Duodenal mucosa (tissue), 2 donors: Measurements from ENCODE around the gene UNC5A.

Experiments
- H3K27ac ChIP-seq: one replicate; pipeline ENCODE4 v1.7.0; 2013; ENCODE audit warnings: low read depth, low read length
- H3K27me3 ChIP-seq, 2 donors: one replicate each; pipeline ENCODE4 v1.7.0; 2013; ENCODE audit warnings: low read length in 2 of 2, control low read depth in 1 of 2; ENCODE audit not compliant: insufficient read depth in 2 of 2, control insufficient read depth in 1 of 2
- H3K36me3 ChIP-seq, 2 donors: one replicate each; pipeline ENCODE4 v1.7.0; 2013; ENCODE audit warnings: low read length in 2 of 2, control low read depth in 1 of 2; ENCODE audit not compliant: insufficient read depth in 2 of 2, control insufficient read depth in 1 of 2
- H3K4me1 ChIP-seq, 2 donors: one replicate each; pipeline ENCODE4 v1.7.0; 2013; ENCODE audit warnings: low read length in 2 of 2, control low read depth in 1 of 2; ENCODE audit not compliant: insufficient read depth in 2 of 2, control insufficient read depth in 1 of 2
- H3K4me3 ChIP-seq, 2 donors: one replicate each; pipeline ENCODE4 v1.7.0; 2013; ENCODE audit warnings: low read length in 2 of 2, low read depth in 1 of 2
- H3K9ac ChIP-seq, 2 donors: one replicate each; pipeline ENCODE4 v1.7.0; 2013; ENCODE audit warnings: low read length in 2 of 2, low read depth in 1 of 2
- H3K9me3 ChIP-seq, 2 donors: one replicate each; pipeline ENCODE4 v1.7.0; 2013; ENCODE audit warnings: low read length in 2 of 2, control low read depth in 1 of 2; ENCODE audit not compliant: control insufficient read depth in 1 of 2

UNC5A gene

GRCh38 chr5:176800024-176800423, 10.3 kb upstream of the UNC5A start:
- Histone ChIP-seq H3K4me3 (no peak overlapping the region), H3K27ac (no peak overlapping the region), H3K27me3 (peaks cover 13 to 17% of the 10 kb centered on the region in 2 donors)

GRCh38 chr5:176802116-176802784, 8.1 kb upstream of the UNC5A start:
- Histone ChIP-seq H3K4me1 (no peaks in the 10 kb centered on the region), H3K9me3 (no peaks in the 10 kb centered on the region), H3K9ac (no peak overlapping the region), H3K27me3 (peaks cover 0 to 16% of the 10 kb centered on the region in 2 donors), H3K36me3 (no peaks in the 10 kb centered on the region), H3K27ac (no peak overlapping the region), H3K4me3 (no peak overlapping the region)

More at GRCh38 chr5:176800024-176800423, 10.3 kb upstream of the UNC5A start:
- Histone ChIP-seq H3K4me1 (no peaks in the 10 kb centered on the region), H3K9me3 (no peaks in the 10 kb centered on the region), H3K36me3 (no peaks in the 10 kb centered on the region), H3K9ac (no peak overlapping the region)

GRCh38 chr5:176803068-176803942, 7.1 kb upstream of the UNC5A start:
- Histone ChIP-seq H3K36me3 (no peaks in the 10 kb centered on the region), H3K9ac (no peak overlapping the region), H3K4me1 (no peaks in the 10 kb centered on the region), H3K27ac (no peak overlapping the region), H3K27me3 (peaks cover 0 to 15% of the 10 kb centered on the region in 2 donors), H3K4me3 (no peak overlapping the region), H3K9me3 (no peaks in the 10 kb centered on the region)

GRCh38 chr5:176803943-176804498, 6.3 kb upstream of the UNC5A start:
- Histone ChIP-seq H3K9me3 (no peaks in the 10 kb centered on the region), H3K36me3 (no peaks in the 10 kb centered on the region), H3K27ac (no peak overlapping the region), H3K4me3 (no peak overlapping the region), H3K27me3 (peaks cover 2 to 17% of the 10 kb centered on the region in 2 donors), H3K4me1 (no peaks in the 10 kb centered on the region), H3K9ac (no peak overlapping the region)

- no peaks in the 10 kb centered on the region for H3K9me3 ChIP-seq
- no peak overlapping the region for H3K27ac ChIP-seq
- H3K27me3 ChIP-seq: peaks cover 12 to 22% of the 10 kb centered on the region in 2 donors
- no peaks in the 10 kb centered on the region for H3K36me3 ChIP-seq
- no peak overlapping the region for H3K9ac ChIP-seq
- no peaks in the 10 kb centered on the region for H3K4me1 ChIP-seq
- no peak overlapping the region for H3K4me3 ChIP-seq
Measured at GRCh38 chr5:176806137-176806536, 4.2 kb upstream of the UNC5A start.

GRCh38 chr5:176809544-176810080, 747 bp upstream of the UNC5A start:
- Histone ChIP-seq H3K4me1 (no peaks in the 10 kb centered on the region), H3K9ac (no peak overlapping the region), H3K9me3 (no peaks in the 10 kb centered on the region), H3K36me3 (no peaks in the 10 kb centered on the region), H3K27ac (no peak overlapping the region), H3K4me3 (peak overlapping the region; percentile 3 to 8), H3K27me3 (peaks cover 34 to 48% of the 10 kb centered on the region in 2 donors)

GRCh38 chr5:176810687-176811501, 535 bp downstream of the UNC5A start:
- Histone ChIP-seq H3K27ac (no peak overlapping the region), H3K9ac (no peak overlapping the region), H3K4me3 (peak overlapping the region in 1 of 2 donors; percentile 16), H3K4me1 (no peaks in the 10 kb centered on the region), H3K9me3 (no peaks in the 10 kb centered on the region), H3K27me3 (peaks cover 43 to 48% of the 10 kb centered on the region in 2 donors), H3K36me3 (no peaks in the 10 kb centered on the region)

- Histone ChIP-seq H3K9ac (no peak overlapping the region), H3K27ac (no peak overlapping the region), H3K4me1 (no peaks in the 10 kb centered on the region), H3K27me3 (peaks cover 51 to 56% of the 10 kb centered on the region in 2 donors), H3K36me3 (no peaks in the 10 kb centered on the region), H3K9me3 (no peaks in the 10 kb centered on the region), H3K4me3 (no peak overlapping the region)
Measured at GRCh38 chr5:176812269-176813259, 2.2 kb downstream of the UNC5A start.
